NCI-H1417 (cell line): ENCODE measurements around the gene CHMP6.

Experiments used
- DNase-seq, 3 experiments: peaks; one replicate each; lab custom pipeline; 2025; lab: John Stamatoyannopoulos, UW

The CHMP6 gene

DNA sequence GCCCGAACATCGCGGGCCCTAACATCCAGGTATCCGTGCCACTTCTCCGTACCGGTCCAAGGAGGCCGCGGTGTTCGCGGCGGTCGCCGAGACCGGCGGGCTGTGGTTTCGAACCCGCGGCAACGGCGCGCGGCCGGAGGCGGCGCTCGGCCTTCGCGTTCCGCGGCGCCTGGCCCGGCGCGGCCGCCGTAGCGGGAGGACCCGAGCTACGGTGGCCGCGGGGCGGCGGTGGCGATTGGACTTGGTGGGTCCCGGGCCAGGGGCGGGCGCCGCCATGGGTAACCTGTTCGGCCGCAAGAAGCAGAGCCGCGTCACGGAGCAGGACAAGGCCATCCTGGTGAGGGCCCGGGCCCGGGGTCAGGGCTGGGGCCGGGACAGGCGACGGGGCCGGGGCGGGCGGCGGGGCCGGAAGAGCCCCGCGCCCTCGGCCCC, at the start of gene CHMP6:
Gene CHMP6 (plus strand): TSS at position 197 of the 432 bp plus-strand sequence. CDS start 78 bp downstream, at position 275.
- DNase-seq = peak; percentile 71 to 81 (median 76)

DNA sequence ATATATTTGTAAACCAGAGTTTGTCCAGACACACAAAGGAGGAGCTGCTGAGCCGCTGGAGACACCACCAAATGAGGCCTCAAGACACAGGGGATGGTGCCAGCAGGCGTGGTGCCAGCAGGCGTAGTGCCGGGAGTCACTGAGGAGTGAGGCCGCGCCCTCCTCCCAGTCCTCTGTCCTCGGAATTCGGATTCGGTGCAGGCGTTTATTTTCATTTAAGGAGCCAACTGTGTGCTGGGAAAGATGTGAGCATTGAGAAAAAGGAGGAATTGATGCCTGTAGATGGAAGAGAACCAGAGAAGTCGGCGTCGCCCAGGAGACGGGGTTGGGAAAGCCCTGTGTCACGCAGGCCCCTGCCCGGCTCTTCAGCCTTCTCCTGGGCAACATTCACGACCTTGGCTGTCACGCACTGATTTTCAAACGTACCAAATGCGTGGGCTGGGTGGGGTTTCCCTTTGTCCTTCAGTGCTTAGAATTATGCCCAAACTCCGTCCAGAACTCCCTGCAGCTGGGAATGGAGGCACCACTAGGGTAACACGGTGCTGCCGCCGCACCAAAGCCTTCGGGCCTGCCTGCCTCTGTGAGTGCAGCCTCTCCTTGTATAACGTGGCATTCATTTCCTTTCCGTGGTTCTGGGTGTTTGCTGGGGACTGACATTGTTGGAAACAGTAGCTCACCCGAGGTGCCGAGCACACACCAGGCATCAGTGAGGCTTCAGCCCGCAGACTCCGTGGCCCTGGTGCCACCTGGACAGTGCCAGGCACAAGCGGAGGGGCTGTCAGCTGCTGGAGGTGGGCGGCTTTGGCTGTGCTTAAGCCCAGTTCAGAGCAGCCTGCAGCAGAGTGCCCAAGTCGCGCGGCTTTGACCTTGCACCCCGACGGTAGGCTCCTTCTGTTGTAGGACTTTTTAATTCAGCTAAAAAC, 49.0 kb upstream of the CHMP6 start:
- DNase-seq = no peak

DNA sequence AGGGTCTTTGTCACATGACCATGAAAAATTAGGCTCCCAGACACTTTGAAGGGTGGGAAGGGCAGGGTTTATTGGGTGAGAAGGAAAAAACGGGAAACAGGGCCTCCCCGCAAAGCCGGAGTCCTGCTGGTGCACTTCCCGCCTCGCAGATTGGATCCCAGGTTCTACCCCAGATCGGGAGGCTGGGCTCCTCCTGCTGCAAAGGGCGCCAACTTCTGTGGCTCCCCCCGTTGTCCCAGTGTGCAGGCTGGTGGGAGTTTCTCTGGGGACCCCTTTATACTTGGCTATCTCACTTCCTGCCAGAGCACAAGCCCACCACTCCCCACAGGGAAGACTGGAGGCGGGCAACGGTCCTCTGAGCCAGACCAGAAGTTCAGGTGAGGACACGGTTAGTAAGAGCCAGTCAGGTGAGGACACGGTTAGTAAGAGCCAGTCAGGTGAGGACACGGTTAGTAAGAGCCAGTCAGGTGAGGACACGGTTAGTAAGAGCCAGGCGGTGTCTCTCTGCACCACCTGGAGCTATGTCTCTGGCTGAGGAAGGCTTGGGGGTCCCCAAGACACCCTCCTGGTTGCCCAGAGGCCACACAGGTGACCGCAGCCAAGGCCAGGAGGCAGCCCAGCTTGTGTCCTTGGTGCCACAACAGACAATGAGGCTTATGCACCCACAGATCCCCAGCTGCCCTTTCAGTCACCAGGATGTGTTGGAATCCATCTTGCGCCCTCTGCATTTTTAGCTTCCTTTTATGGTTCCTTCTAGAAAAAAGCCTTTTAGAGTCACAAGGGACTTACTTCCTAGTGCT, 48.1 kb upstream of the CHMP6 start:
- no peak for DNase-seq

DNA sequence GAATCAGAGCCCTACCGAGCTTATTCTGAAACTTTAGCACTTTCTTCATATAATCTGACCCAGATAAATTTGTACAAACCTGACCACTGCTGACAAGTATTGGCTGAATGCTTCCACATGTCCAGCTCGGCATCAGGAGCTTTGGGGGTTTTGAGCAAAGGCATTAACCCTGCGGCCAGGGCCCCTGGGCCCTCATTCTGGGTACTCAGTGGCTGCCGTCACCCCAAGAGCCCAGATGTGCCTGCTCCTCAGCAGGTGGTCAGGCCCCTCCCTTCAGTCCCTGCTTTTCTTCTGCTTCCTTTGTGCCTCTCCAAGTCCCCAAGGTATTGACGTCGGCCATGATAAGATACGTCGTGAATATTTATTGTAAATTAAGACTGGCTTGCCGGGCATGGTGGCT, 47.3 kb upstream of the CHMP6 start:
- no peak for DNase-seq

DNA sequence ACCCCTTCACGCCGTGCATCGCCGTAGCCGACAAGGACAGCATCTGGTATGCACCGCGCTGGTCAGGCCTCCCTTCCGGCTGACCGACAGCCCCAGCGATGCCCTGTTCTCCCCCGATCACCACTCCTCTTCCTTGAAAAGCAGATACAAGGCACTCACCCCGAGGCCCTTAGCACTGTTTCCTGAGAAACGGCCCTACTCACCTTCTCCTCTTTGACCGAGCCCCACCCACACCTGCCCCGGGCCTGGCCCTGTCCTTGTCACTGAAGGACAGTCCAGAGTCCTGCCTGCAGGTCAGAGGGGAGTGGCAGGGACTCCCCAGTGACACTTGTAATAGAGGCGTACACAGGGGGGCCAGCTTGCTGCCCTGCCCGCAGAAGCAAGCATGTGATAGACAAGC, 45.9 kb upstream of the CHMP6 start:
- DNase-seq = no peak

DNA sequence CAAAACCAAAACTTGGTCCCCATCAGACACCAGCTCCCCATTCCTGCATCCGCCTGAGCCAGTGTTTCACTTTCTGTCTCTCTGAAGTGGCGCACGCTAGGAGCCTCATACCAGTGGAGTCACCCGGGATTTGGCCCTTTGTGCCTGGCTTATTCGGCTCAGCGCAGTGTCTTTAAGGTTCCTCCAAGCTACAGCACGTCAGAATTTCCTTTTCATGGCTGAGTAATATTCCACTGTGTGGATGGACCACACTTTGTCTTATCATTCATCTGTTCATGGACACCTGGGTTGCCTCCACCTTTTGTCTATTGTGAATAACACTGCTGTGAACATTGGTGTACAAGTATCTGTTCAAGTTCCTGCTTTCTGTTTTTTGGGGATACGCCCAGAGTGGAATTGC, 45.2 kb upstream of the CHMP6 start:
- no peak for DNase-seq

DNA sequence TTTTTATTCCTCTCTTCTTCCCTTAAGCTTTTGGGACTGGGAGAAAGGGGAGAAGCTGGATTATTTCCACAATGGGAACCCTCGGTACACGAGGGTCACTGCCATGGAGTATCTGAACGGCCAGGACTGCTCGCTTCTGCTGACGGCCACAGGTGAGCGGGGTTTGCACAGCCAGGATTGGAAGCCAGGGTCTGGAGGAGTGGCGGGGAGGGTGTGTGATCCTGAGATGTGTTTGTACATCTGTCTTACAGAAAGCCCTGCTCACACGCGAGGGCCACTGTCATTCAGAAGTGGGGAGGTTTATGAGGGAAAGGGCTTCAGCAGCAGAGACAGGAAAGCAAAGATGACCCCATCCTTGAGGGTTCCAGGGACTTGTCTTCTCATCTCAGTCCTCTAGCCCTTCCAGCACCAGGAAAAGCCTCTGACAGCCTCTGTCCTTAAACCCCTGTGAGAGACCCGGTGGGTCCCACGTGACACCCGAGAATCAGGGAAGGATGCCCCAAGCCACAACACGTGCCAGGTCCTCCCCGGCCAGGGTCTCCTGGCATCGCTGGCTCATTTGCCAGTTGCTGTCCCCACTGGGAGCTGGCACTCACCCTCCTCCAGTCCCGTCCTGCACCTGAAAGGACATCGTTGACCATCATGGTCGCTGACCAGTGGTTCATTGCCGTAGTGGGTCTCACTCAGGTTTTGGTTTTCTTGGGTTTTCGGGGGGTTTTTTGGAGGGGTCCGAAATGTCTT, 44.3 kb upstream of the CHMP6 start:
- no peak for DNase-seq

DNA sequence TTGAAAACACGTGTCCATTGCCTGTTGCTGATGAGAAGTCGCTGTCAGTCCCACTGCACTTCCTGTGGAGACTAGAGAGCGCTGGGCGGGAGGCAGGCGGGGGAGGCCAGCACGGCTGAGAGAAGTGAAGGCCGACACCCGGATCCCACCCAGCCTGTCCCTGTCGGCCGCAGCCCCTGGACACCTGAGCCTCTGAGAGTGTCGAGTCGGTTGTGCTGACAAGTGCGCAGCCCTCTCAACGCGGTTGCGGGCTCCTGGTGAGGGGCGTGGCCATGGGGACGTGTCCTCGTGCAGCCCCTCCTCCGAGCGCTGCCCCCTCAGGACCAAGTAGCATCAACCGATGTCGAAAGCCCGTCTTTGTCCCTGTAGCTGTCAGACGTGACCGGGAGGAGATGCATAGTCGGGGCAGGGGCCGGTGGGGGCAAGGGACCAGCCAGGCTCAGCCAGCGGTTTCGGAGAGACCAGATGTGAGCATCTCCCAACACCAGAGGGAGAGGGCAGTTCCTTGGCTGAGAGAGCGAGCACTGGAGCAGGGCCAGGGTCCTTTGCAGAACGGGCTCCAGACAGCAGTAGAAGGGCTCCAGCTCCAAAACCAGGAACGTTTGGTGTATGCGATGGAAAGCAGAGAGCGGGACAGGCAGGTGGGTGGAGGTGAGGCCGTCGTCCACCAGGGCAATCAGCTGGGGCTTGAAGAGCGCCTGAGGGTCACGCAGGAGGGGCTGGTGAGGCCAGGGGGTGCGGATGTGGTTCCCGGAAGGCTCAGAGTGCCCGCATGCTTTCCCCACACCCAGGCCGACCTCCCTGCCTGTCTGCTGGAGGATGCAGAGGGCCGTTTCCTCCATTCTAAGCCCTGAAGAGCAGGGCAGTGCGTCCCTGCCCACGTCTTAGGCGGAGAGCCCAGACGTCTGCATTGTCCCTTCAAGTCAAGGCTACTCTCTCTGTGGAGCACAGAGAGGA, 43.3 kb upstream of the CHMP6 start:
- no peak for DNase-seq

DNA sequence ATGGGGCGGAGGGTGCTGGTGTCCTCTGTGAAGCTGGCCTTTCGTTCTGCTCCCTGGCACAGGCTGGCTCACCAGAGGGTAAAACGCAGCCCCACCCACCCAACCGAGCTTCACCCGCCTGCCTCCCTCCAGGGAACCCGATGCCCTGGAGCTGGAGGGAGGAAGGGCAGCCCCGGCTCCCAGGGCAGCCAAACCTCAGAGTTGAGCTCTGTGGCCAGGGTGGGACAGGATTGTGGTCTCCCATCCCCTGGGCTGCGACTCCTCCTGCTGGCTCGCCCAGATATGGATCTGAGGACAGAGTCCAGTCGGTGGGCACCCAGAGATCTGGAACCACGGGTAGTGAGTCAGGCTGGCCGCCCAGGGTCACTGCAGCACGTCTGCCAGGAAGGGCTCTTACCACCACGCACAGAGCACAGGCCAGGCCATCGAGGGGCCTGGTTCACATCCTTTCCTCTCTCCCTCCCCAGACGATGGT, 42.6 kb upstream of the CHMP6 start:
- DNase-seq = no peak

DNA sequence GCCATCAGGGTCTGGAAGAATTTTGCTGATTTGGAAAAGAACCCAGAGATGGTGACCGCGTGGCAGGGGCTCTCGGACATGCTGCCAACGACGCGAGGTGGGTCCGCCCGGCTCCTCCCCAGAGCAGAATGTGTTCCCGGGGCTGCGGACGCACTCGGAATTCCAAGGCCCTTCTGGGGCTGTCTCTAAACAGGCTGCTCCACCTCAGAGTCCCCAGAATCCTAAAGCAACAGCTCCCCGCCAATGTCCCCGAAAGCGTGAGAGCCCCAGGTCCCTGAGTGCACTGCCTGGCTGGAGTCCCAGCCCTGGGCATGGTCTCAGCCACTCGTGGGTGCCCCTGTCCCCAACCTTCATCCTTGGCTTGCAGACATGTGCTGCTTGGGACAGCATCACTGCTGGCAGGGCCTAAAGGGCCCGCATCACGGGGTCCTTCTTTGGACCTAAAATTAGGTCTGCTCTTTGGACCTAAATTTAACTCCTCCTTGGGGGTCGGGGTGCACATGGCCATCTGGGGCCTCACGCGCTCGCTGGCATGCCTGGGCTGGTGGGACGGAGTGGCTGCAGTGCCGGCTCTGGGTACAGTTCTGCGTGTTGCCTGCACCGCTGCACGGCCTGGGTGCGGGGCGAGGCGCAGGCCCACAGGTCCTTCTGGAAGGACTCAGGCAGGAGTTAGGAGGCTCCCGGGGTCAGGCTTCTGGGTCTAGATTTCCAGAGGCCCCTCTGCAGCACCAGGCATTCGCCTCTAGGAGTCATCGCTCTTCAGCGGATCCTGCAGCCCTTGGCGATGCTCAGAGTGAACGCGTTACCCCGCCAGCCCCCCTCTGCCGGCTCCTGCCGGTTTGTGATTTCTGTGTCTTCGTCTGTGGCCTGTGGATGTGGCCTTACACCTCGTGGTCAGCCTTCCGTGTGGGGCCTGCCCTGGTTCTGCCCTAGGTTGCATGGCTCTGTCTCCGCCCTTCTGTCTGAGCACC, 41.9 kb upstream of the CHMP6 start:
- DNase-seq = no peak

DNA sequence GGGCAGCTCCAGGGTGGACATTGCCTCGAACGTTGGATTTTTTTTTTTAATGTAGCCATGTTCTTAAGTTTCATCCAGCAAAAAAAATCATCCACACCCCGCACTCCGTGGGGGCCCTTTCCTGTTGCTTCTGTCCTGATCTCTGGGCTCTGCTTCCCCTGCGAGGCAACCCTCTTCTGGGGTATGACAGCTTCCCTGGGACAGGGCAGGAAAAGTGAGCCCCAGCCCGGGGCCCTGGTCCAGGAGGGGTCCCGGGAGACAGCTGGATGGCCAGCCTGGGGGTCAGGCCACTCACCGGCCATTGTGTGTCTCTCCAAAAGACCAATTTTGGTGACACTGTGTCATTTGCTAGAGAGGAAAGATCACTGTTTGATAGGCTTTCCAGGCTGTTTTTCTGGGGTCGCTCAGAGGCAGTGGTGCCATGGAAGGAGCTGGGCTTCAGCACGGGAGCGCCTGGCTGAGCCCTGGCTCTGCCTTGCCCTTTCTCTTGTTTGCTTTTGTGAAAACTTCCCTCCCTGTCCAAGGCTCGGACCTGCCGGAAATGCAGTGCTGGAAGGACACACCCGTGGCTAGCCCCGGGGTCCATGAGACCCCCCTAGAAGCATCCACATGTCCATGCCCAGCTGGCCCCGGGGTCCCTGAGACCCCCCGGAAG, 41.0 kb upstream of the CHMP6 start:
- DNase-seq = no peak

DNA sequence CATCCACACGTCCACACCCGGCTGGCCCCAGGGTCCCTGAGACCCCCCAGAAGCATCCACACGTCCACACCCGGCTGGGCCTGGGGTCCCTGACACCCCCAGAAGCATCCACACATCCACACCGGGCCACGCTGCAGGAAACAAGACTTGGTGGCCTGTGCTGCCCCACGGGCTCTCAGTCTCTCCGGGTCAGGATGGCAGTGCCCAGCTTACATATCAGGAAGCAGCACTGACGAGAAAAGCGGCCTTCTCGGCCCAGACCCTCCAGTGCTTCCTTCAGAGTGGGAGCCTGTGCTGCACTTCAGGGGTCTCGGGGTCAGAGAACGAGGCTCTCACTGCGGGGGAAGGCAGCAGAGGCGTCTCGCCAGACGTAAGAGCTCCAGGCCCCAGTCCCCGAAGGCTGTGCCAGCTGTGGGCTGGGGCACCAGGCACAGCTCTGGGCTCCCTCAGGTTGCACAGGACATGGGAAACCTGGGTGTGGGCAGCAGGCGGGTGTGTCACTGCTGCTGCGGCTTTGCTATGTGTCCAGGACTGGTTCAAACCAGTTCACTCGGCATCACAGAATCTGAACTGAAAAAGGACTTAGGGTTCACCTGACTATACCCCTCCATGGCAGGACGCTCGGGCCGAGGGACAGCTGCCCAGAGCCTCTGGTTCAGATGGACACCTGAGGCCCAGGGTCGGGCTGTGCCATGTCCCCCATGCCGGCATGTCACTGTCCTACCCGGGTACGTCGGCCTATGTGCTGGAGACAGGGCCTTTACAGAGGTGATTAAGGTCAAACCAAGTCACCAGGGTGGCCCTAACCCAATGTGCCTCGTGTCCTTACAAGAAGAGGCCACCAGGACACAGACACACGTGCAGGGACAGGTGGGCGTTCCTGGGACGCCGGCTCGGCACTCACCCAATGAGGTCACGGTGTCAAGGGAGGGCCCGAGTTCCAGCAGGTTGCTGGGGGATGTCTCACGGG, 40.2 kb upstream of the CHMP6 start:
- DNase-seq = no peak

DNA sequence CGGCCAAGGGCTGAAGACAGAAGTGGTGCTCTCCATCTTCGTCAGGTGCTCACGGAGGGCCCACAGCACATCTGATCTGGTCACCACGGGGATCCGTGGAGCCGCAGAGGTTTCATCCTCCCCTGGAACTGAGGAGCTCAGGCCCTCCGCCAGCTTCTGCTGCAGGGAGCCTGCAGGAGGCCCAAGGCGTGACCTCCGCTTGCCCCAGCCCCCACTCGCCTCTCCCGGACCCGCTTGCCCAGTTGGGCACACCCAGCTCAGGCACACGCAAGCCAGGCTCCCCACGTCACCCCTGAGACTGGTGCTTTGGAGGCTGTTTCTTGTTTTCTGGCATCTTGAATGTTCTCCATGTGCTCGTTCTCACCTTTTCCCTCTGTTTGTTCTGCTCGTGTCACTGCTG, 39.4 kb upstream of the CHMP6 start:
- DNase-seq = no peak

DNA sequence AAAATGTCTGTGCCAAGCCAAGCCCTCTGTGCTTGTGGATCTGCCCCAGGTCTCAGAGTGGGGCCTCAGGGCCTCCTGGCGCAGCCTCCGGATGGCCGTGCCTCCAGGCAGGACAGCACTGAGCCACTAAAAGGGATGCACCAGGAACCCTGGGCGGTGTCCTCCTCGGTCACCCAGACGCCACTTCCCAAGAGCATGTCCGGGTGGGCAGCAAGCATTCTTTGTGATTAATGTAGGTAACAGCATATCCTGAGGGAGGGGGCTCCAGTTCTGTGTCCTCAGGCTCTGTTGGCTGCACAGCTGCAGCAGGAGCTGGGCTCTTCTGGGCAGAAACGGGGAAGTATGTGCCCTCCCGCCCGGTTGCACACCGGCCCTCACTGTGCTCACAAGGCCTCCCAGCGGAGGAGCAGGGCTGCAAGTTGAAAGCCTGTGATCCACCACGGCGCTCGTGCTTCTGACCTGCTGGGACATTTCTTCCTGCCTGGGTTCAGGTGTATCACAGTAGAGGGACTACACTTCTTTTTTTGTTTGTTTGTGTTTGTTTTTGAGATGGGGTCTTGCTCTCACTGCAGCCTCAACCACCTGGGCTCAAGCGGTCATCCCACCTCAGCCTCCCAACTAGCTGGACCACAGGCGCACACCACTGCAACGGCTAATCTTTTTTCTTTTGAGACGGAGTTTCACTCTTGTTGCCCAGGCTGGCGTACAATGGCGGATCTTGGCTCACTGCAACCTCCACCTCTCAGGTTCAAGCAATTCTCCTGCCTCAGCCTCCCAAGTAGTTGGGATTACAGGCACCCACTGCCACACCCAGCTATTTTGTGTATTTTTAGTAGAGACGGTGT, 37.9 kb upstream of the CHMP6 start:
- DNase-seq = no peak

DNA sequence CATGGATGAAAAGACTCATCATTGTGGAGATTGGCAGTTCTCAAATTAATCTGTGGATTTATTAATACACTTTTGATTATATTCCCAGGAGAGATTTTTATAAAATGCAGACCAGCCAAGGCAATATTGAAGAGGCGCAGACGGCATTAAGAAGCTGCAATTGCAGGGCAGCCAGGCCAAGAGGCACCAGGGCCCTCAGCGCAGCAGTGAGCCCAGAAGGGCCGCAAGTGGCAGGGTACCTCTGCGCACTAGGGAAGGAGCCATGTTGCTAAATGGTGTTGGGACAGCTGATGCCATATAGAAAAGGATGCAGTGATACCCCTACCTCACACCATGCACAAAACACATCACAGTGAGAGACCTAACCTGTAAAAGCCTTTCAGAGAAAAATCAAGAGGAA, 36.6 kb upstream of the CHMP6 start:
- no peak for DNase-seq

DNA sequence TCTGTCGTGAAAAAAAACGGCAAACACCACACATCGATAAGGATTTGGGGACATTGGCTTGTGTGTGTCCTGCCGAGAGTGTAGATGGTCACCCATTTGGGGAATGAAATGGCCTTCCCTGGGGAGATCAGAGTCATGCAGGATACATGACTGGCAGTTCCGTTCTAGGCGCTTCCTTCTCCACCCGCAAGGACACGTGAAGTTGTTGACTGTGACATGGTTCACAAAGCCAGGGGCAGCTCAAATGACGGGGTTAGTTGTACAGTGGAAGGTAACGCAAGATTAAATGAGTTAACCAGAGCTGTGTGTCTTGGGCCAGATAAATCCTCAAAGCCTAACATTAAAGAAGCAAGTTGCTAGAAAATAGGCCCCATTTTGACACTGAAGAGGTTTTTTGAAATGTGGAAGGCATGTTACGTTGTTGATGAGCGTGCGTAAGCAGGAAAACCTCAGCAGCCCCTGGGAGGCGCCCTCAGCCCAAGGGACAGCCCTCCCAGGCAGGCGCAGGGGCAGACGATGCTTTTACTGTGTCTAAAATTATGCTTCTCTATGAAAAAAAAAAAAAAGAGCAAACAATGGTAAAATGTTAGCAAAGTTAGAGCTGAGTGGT, 35.9 kb upstream of the CHMP6 start:
- no peak for DNase-seq
